HG03521 (cell line): ENCODE measurements around the gene PHF12.

Source experiments
- ATAC-seq: cut with Tn5 transposase; IDR thresholded peaks from one replicate; pipeline ENCODE4 v1.9.1; 2021; ENCODE audit warnings: mild to moderate bottlenecking, moderate library complexity; ENCODE audit not compliant: unreplicated experiment

Gene PHF12

GRCh38 chr17:28951428-28951990 lies at the start of gene PHF12:
Gene PHF12 (minus strand): TSS chr17:28951518. CDS start chr17:28950960, 558 bp downstream.
- ATAC-seq, result peak; percentile 56

- no peak for ATAC-seq
These were observed 49.7 kb upstream of the PHF12 start for GRCh38 chr17:29000973-29001372.

GRCh38 chr17:28999206-28999605 lies 47.9 kb upstream of the PHF12 start:
- no peak for ATAC-seq

GRCh38 chr17:28997806-28998205 lies 46.5 kb upstream of the PHF12 start:
- ATAC-seq, result no peak

GRCh38 chr17:28996554-28997096 lies 45.3 kb upstream of the PHF12 start:
- no peak for ATAC-seq

GRCh38 chr17:28993645-28994426 lies 42.5 kb upstream of the PHF12 start:
- no peak for ATAC-seq

GRCh38 chr17:28992625-28993600 lies 41.6 kb upstream of the PHF12 start:
- ATAC-seq, result no peak

GRCh38 chr17:28992185-28992584 lies 40.9 kb upstream of the PHF12 start:
- ATAC-seq, result no peak

- ATAC-seq, result no peak
These were observed 40.5 kb upstream of the PHF12 start for GRCh38 chr17:28991779-28992178.

- no peak for ATAC-seq
These were observed 37.7 kb upstream of the PHF12 start for GRCh38 chr17:28989028-28989427.

- ATAC-seq, result no peak
These were observed 37.2 kb upstream of the PHF12 start for GRCh38 chr17:28988475-28988874.

GRCh38 chr17:28986714-28987655 lies 35.7 kb upstream of the PHF12 start:
- ATAC-seq, result no peak

GRCh38 chr17:28985950-28986713 lies 34.8 kb upstream of the PHF12 start:
- no peak for ATAC-seq

- ATAC-seq, result no peak
These were observed 32.2 kb upstream of the PHF12 start for GRCh38 chr17:28983286-28984230.

- peak; percentile 61 for ATAC-seq
These were observed 30.9 kb upstream of the PHF12 start for GRCh38 chr17:28982131-28982793.

- no peak for ATAC-seq
These were observed 27.1 kb upstream of the PHF12 start for GRCh38 chr17:28978356-28978964.

GRCh38 chr17:28977659-28978355 lies 26.5 kb upstream of the PHF12 start:
- ATAC-seq, result no peak
